HCT116 (cell line): ENCODE results near the gene MAL. TPM values are rescaled to one million over a fixed set of nuclear protein-coding genes. Genes with fewer than 3 reads are reported as not detected.
A peak's percentile ranks its signal among the peaks of the same experiment; 100 is the strongest.

Source experiments
- ATAC-seq: fragments of 200-7000 bp; cut with Tn5 transposase; 2 replicates; pipeline ENCODE4 v1.9.1; 2020; ENCODE audit warnings: mild to moderate bottlenecking, moderate library complexity
- BruUV-seq: library from RNA; stranded (reverse); fragments of 400-500 nt; replicated peaks from 2 replicates; lab custom pipeline; 2021; lab: Mats Ljungman, UMichigan
- CTCF ChIA-PET: fragments of 300-600 bp; sonication (Branson Sonifier 250); formaldehyde crosslinking; loops from one replicate; lab custom pipeline; 2021; ENCODE audit warnings: antibody characterized with exemption; lab: Charles Lee
- POLR2A ChIA-PET: fragments of 300-600, 350-600 bp; sonication (Branson Sonifier 250); formaldehyde crosslinking; loops from one replicate; lab custom pipeline; 2021; ENCODE audit warnings: antibody characterized with exemption; lab: Charles Lee
- RAD21 ChIA-PET, 2 experiments: fragments of 300-600 bp; sonication (Branson Sonifier 250); formaldehyde crosslinking; loops; one replicate each; lab custom pipeline; 2023; ENCODE audit warnings: low total read pairs in 2 of 2; ENCODE audit not compliant: uncharacterized antibody in 2 of 2, unreplicated experiment in 2 of 2, low non-redundant PET in 1 of 2; lab: Charles Lee
- DNase-seq: peaks from one replicate; pipeline ENCODE4 v3.0.0-alpha.2; 2010; ENCODE audit warnings: low read depth, low spot score
- H2AFZ ChIP-seq: fragments of 200-600 bp; shearing (Covaris generic), sonication (generic); 2 replicates; pipeline ENCODE4 v1.6.1; 2017; ENCODE audit warnings: low read depth, mixed run types, mixed read lengths, antibody characterized with exemption, low read length; ENCODE audit not compliant: poor library complexity, severe bottlenecking
- H3K27ac ChIP-seq: 2 replicates; pipeline ENCODE4 v1.5.1; 2012; ENCODE audit warnings: low read depth, low read length
- H3K27me3 ChIP-seq: fragments of 200-600 bp; sonication (generic); 2 replicates; pipeline ENCODE4 v1.6.1; 2016; ENCODE audit warnings: mixed run types, low read length, mixed read lengths; ENCODE audit not compliant: insufficient read depth
- H3K36me3 ChIP-seq, 2 experiments: fragments of 200-500 bp in 1 of 2; fragments of 200-600 bp in 1 of 2; sonication (Bioruptor generic) in 1 of 2; sonication (generic) in 1 of 2; 2 replicates each; pipeline versions ENCODE4 v1.5.1 to v1.6.1; 2014 to 2016; ENCODE audit warnings: low read length in 2 of 2, inconsistent platforms in 1 of 2, mixed read lengths in 1 of 2, mixed run types in 1 of 2; ENCODE audit not compliant: insufficient read depth in 2 of 2, control insufficient read depth in 1 of 2
- H3K4me1 ChIP-seq, 2 experiments: fragments of 200-600 bp in 1 of 2; sonication (generic) in 1 of 2; 2 replicates each; pipeline versions ENCODE4 v1.5.1 to v1.6.1; 2012 to 2017; ENCODE audit warnings: low read length in 2 of 2, inconsistent platforms in 1 of 2, mild to moderate bottlenecking in 1 of 2, mixed read lengths in 1 of 2, mixed run types in 1 of 2, moderate library complexity in 1 of 2; ENCODE audit not compliant: insufficient read depth in 2 of 2, control insufficient read depth in 1 of 2
- H3K4me2 ChIP-seq: fragments of 200-600 bp; sonication (generic); 2 replicates; pipeline ENCODE4 v1.6.1; 2017; ENCODE audit warnings: mixed run types, low read length, mixed read lengths
- H3K4me3 ChIP-seq, 2 experiments: fragments of 200-600 bp in 1 of 2; sonication (generic) in 1 of 2; replicated peaks in 1 of 2; 2 replicates each; pipeline ENCODE4 v1.5.1; 2011 to 2016; ENCODE audit warnings: low read length in 2 of 2, control low read depth in 1 of 2, low read depth in 1 of 2, mild to moderate bottlenecking in 1 of 2, mixed read lengths in 1 of 2, mixed run types in 1 of 2
- H3K79me2 ChIP-seq: fragments of 200-600 bp; sonication (generic); 2 replicates; pipeline ENCODE4 v1.6.1; 2017; ENCODE audit warnings: mild to moderate bottlenecking, mixed run types, low read length, moderate library complexity, mixed read lengths; ENCODE audit not compliant: insufficient read depth
- H3K9ac ChIP-seq: fragments of 200-600 bp; sonication (generic); 2 replicates; pipeline ENCODE4 v1.6.1; 2016; ENCODE audit warnings: low read length, mixed read lengths
- H3K9me2 ChIP-seq: fragments of 200-600 bp; sonication (generic), shearing (Covaris generic); 2 replicates; pipeline ENCODE4 v1.6.1; 2017; ENCODE audit warnings: mixed run types, mild to moderate bottlenecking, moderate library complexity; ENCODE audit not compliant: insufficient read depth
- H3K9me3 ChIP-seq, 2 experiments: fragments of 200-500 bp in 1 of 2; fragments of 200-600 bp in 1 of 2; sonication (Bioruptor generic) in 1 of 2; sonication (generic) in 1 of 2; 2 replicates each; pipeline ENCODE4 v1.6.1; 2014 to 2017; ENCODE audit warnings: low read length in 2 of 2, mixed read lengths in 2 of 2, inconsistent platforms in 1 of 2, low read depth in 1 of 2, mild to moderate bottlenecking in 1 of 2, mixed run types in 1 of 2, moderate library complexity in 1 of 2; ENCODE audit not compliant: control insufficient read depth in 1 of 2, insufficient read depth in 1 of 2
- H4K20me1 ChIP-seq: fragments of 200-600 bp; sonication (generic), shearing (Covaris generic); 2 replicates; pipeline ENCODE4 v1.6.1; 2017; ENCODE audit warnings: mixed run types, mild to moderate bottlenecking, moderate library complexity; ENCODE audit not compliant: insufficient read depth
- ATF3 ChIP-seq: IDR thresholded peaks from 2 replicates; pipeline ENCODE4 v1.6.1; 2012
- CEBPB ChIP-seq: IDR thresholded peaks from 2 replicates; pipeline ENCODE4 v1.6.1; 2012; ENCODE audit warnings: low read depth
- EGR1 ChIP-seq: IDR thresholded peaks from 2 replicates; pipeline ENCODE4 v1.6.1; 2012; ENCODE audit warnings: low read depth
- ELF1 ChIP-seq: IDR thresholded peaks from 2 replicates; pipeline ENCODE4 v1.6.1; 2012; ENCODE audit warnings: low read depth, borderline replicate concordance
- EZH2 ChIP-seq: fragments of 200-600 bp; sonication (generic); IDR thresholded peaks from 2 replicates; pipeline ENCODE4 v1.6.1; 2017; ENCODE audit warnings: antibody characterized with exemption, mixed run types
- POLR2AphosphoS5 ChIP-seq: IDR thresholded peaks from 2 replicates; pipeline ENCODE4 v1.6.1; 2011; ENCODE audit warnings: mild to moderate bottlenecking, low read depth, low read length, moderate library complexity
- RAD21 ChIP-seq: IDR thresholded peaks from 2 replicates; pipeline ENCODE4 v1.6.1; 2012; ENCODE audit warnings: low read depth, mild to moderate bottlenecking
- SIN3A ChIP-seq: IDR thresholded peaks from 2 replicates; pipeline ENCODE4 v1.6.1; 2012; ENCODE audit warnings: low read depth
- SP1 ChIP-seq: IDR thresholded peaks from 2 replicates; pipeline ENCODE4 v1.6.1; 2012; ENCODE audit warnings: low read depth
- SRF ChIP-seq: IDR thresholded peaks from 2 replicates; pipeline ENCODE4 v1.6.1; 2012; ENCODE audit warnings: low read depth
- TCF7L2 ChIP-seq: IDR thresholded peaks from 2 replicates; pipeline ENCODE4 v1.7.0; 2011; ENCODE audit warnings: borderline replicate concordance, inconsistent platforms; ENCODE audit not compliant: insufficient read depth, insufficient read length; ENCODE audit errors: extremely low read depth
- ZFX ChIP-seq: fragments of 450-650 bp; IDR thresholded peaks from 2 replicates; pipeline ENCODE4 v1.6.1; 2017
- intact Hi-C: fragments of 100-400 bp; cut with micrococcal nuclease; formaldehyde crosslinking; loops from 2 replicates; pipeline ENCODE4 v1.10.0; 2022
- total RNA-seq: library from RNA; stranded (reverse); gene quantifications from one replicate; pipeline ENCODE4 v1.2.1, GENCODE V29; 2021; ENCODE audit not compliant: unreplicated experiment
- TF ChIP-seq, protein P1 (sequence below), 3 experiments: fragments of 200-600 bp in 1 of 3; sonication (generic) in 1 of 3; IDR thresholded peaks in 2 of 3; conservative IDR thresholded peaks in 1 of 3; 2 replicates each; pipeline ENCODE4 v1.5.1; 2012 to 2017; ENCODE audit warnings: low read depth in 2 of 3, low read length in 2 of 3, antibody characterized with exemption in 1 of 3, borderline replicate concordance in 1 of 3, control low read depth in 1 of 3, mild to moderate bottlenecking in 1 of 3, mixed read lengths in 1 of 3, mixed run types in 1 of 3, moderate library complexity in 1 of 3; ENCODE audit not compliant: insufficient read depth in 1 of 3
- TF ChIP-seq, protein P2 (sequence below): IDR thresholded peaks from 2 replicates; pipeline ENCODE4 v1.6.1; 2012

MAL gene
- total RNA-seq, 1 experiment from 2014 or later, result not detected

DNA sequence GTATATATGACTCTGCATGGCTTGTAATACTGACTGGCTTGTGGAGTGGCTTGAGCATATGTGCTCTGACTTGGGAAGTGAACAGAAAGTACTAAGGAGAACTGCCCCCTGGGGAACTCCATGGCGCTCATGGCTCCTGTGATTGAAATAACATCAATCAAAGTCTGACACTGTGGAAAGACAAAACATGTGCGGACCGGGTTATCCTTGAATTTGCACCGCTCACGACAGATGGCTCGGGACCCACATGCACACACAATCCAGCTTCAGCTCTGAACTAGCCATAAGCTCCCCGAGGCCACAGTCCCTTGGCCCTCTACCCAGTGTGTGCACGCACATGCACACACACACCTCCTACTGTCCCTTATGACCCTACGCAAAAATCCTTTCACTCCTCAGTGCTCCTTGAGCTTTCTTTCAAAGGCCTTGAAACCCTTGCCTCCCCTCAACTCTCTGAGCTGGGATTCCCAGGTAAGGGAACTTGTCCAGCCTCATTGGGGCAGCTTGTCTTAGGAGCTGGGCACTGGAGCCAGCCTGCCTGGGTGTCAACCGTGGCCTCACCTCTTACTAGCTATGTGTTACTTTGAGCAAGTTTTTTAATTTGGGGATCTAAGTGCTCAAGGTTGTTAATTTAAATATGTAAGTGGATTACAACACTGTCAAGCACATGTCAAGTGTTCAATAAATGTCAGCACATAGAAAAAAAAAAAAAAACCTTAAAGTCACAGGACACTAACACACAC, 52.5 kb downstream of the MAL start:
- Histone ChIP-seq H3K27ac (no peak overlapping the region), H3K9me3 (no peaks in the 10 kb centered on the region), H3K4me2 (no peak overlapping the region), H3K36me3 (no peaks in the 10 kb centered on the region), H4K20me1 (no peaks in the 10 kb centered on the region), H3K4me3 (no peak overlapping the region), H3K9me2 (no peaks in the 10 kb centered on the region), H3K27me3 (no peaks in the 10 kb centered on the region), H3K79me2 (no peaks in the 10 kb centered on the region), H2AFZ (peak overlapping the region; percentile 90), H3K9ac (no peak overlapping the region), H3K4me1 (peaks cover 8 to 19% of the 10 kb centered on the region in 2 experiments; a peak in 3 of 4 replicates)
- POLR2A ChIA-PET, result interaction anchor here (1.1 kb wide), 1 partner anchor 54 kb away, joined by 3 read pairs; no protein-coding TSS in a partner anchor
- no TSS peak for BruUV-seq
- no peak for DNase-seq
- RAD21 ChIA-PET, result interaction anchor here in 1 of 2 experiments (0.9 kb wide), 1 partner anchor 56 kb away, joined by 3 read pairs; no protein-coding TSS in a partner anchor
- no peak for ATAC-seq
- intact Hi-C loops, result no loop called here
- no peak for TF ChIP-seq ATF3
- TF ChIP-seq, protein P1, sequence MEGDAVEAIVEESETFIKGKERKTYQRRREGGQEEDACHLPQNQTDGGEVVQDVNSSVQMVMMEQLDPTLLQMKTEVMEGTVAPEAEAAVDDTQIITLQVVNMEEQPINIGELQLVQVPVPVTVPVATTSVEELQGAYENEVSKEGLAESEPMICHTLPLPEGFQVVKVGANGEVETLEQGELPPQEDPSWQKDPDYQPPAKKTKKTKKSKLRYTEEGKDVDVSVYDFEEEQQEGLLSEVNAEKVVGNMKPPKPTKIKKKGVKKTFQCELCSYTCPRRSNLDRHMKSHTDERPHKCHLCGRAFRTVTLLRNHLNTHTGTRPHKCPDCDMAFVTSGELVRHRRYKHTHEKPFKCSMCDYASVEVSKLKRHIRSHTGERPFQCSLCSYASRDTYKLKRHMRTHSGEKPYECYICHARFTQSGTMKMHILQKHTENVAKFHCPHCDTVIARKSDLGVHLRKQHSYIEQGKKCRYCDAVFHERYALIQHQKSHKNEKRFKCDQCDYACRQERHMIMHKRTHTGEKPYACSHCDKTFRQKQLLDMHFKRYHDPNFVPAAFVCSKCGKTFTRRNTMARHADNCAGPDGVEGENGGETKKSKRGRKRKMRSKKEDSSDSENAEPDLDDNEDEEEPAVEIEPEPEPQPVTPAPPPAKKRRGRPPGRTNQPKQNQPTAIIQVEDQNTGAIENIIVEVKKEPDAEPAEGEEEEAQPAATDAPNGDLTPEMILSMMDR (IDR thresholded peaks at IDR 0.05 in 2 of 3, conservative IDR thresholded peaks at IDR 0.05 in 1 of 3; ENCODE audit: borderline replicate concordance in 1 of 3, insufficient read depth in 1 of 3, low read depth in 2 of 3, low read length in 2 of 3), result no peak
- no peak for TF ChIP-seq SP1
- TF ChIP-seq SRF, result no peak
- no peak for TF ChIP-seq ELF1
- no peak for TF ChIP-seq RAD21
- TF ChIP-seq SIN3A, result no peak
- no peak for TF ChIP-seq POLR2AphosphoS5
- TF ChIP-seq, protein P2, sequence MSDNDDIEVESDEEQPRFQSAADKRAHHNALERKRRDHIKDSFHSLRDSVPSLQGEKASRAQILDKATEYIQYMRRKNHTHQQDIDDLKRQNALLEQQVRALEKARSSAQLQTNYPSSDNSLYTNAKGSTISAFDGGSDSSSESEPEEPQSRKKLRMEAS, result no peak
- TF ChIP-seq ZFX, result no peak
- TF ChIP-seq EZH2, result no peak
- no peak for TF ChIP-seq CEBPB
- TF ChIP-seq TCF7L2, result no peak
- TF ChIP-seq EGR1, result no peak
- CTCF ChIA-PET, result interaction anchor here (1.4 to 2.9 kb wide), 4 partner anchors 38 to 92 kb away, joined by 4 to 27 read pairs (median 13); partner anchors contain the start of gene MRPS5
